Stimulated activated CD8-positive, alpha-beta memory T cell treated with anti-CD3 and anti-CD28 coated beads, Interleukin-7, amount 100 ng/mL, for 4 hours (primary cell): ENCODE measurements around the gene HHAT.
"Not testable (repeated sequence)": the region's sequence is repeated elsewhere in the genome, so short reads cannot be mapped to it uniquely, and the experiment has no call there.

Experiments used
- DNase-seq, 2 donors: peaks; one replicate each; pipeline ENCODE4 v3.0.0-alpha.2; 2020; ENCODE audit warnings: low read depth in 2 of 2

HHAT gene

DNA sequence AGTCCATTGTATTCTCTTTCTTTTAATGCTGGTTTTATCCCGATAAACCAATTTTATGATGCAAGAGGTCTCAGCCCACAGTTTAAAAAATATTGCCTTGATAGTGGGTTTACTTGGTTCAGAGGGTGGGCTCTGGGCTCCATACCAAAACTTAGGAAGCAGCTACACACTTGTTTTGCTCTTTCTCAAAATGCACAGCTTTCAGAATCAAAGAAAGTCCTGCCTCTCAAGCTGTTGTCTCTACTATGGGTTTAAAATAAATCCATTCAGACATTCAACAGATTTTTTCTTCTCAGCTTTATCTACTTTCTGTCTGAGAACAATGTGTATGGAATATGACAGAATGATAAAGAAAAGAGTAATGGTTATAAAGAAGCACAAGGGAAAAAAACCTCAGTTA, 14.8 kb upstream of the HHAT start:
- no peak for DNase-seq

DNA sequence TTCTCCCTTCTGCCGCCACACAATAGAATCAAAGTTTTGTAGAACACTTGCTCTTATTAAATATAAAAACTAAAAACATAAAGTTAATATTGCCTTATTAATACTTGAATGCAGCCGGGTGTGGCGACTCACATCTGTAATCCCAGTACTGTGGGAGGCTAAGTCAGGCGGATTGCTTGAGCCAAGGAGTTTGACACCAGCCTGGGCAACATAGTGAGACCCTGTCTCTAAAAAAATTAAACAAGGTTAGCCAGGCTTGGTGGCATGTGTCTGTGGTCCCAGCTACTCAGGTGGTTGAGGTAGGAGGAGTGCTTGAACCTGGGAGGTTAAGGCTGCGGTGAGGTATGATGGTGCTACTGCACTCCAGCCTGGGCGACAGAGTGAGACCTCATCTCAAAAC, 13.2 kb upstream of the HHAT start:
- DNase-seq, result no peak

DNA sequence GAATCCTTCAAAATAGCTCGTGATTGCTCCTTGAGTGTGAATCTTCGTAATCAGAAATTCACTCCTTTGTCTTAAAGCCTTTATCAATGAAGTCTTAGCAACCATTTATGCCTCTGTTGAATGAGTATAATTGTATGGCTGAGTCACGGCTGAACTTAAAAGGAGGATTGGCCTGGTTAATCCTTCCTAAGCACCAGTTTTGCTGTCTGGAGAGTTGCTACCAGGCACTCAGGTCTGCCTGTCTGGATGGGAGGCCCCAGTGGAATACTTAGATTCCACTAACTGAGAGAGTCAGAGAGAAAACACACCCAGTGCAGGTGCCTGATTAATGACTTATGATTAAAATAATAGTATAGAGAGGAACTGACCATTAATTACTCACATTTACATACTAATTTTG, 7.6 kb upstream of the HHAT start:
- no peak for DNase-seq

DNA sequence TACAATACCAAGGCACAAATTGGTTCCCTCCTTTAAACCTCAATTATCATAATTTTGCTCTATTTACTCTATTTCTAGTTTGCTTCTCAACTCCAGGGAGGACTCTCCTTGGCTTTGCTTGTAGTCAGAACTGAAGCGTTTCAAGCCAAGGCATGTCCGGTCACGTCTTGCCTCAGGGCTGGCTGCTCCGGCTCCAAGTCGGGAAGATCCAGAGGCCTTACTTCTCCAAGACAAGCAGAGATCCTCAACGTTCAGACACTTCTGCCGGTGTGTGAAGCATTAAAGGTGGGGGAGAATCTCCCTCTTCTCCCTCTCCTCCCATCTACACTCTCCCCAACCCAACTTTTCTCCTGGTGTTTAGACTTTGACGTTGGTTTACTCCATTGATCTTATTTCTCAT, 7.2 kb upstream of the HHAT start:
- DNase-seq, result no peak

DNA sequence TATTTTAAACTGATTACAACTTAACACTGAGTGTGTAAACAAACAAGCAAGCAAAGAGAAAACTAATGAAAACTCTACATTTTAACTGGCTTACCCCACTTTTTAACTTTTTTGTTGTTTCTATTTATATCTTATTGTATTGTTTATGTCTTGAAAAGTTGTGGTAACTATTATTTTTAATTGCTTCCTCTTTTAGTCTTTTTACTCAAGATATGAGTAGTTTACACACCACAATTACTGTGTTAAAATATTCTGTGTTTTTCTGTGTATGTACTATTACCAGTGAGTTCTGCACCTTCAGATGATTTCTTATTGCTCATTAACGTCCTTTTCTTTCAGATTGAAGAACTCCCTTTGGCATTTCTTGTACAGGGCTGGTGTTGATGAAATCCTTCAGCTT, 4.7 kb upstream of the HHAT start:
- DNase-seq, result no peak

DNA sequence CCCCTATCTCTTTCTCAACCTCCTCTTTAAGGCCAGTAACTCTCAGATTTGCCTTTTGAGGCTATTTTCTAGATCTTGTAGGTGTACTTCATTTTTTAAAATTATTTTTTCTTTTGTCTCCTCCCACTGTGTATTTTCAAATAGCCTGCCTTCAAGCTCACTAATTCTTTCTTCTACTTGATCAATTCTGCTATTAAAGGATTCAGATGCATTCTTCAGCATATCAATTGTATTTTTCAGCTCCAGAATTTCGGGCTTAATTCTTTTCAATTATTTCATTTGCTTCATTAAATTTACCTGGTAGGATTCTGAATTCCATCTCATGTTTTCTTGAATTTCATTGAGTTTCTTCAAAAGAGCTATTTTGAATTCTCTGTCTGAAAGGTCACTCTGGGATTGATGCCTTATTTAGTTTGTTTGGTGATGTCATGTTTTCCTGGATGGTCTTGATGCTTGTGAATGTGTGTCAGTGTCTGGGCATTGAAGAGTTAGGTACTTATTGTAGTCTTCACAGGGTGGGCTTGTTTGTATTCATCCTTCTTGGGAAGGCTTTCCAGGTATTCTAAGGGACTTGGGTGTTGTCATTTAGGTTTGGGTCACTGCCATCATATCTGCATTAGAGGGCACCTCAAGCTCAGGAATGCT, 3.6 kb upstream of the HHAT start:
- DNase-seq, result no peak

DNA sequence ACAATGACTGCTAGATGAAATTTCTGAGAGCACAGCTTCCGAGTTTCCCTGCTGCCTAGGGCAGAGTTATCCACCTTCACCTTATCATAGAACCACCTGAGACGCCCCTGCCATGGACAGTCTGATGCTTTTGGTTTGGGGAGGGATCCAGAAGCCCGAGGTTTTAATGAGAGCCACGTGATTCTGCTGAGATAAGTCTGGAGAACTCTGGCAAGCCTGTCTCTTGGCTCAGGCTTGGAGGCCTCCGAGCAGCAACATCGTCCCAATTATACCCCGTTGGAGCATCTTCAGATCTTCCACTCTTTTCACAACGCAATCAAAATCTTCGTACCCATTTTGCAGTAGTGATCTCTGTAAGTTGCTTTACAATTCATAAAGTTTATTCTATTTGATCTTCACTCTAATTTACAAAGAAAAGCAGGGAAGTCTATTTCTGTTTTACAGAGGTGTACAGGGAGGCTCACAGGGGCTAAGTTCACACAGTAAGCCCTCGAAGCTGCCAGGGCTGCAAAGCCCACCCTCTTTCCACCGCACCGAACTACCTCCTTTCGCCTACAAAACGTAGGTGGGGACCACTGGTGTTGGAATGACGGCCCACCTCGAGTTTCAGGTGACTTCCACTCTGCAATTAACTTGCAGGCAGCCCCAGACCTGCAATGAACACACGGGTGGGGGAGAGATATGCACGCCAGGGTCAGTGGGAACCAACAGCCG, 513 bp upstream of the HHAT start:
- DNase-seq, result no peak

DNA sequence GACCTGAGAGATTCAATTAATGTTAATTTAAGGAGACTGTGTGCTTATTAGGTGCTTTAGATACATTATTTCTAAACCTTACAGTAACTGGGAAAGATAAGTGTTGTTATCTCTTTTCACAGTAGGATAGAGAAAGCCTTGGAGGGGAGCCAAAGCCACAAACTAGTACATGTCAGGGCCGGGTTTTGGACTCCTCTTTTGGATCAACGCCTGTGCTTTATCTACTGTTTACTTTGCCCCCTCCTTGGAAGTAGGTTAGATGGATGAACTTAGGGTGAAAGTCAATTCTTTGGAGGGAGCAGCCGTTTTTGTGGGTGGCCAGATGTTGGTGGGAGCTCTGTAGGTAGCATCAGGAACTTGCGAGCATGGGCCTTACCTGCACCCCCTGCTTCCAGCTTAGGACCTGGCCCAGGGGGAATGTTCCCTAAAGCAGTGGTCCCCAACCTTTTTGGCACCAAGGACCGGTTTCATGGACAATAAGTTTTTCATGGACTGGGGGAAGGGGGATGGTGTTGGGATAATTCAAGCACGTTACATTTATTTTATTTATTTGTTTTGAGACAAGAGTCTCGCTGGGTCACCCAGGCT, 1.7 kb downstream of the HHAT start:
- no peak for DNase-seq

DNA sequence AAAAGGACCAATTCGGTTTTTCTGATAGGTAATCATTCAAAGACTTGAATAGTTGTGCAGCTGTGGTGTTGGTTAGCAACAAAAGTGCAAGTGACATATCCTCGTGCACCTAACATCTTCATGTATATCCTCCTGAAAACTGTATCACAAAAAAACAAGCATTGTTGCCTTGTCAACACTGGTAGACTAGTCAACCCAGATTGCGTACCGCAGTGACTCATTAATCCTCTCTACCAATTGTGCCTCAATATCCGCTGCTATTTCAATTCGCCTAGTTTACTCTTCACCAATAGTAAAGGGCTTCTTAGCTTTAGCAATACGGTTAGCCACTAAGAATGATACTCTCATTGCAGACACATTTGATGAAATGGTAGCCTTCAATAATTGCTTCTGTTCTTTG, 3.5 kb downstream of the HHAT start:
- DNase-seq, result no peak

DNA sequence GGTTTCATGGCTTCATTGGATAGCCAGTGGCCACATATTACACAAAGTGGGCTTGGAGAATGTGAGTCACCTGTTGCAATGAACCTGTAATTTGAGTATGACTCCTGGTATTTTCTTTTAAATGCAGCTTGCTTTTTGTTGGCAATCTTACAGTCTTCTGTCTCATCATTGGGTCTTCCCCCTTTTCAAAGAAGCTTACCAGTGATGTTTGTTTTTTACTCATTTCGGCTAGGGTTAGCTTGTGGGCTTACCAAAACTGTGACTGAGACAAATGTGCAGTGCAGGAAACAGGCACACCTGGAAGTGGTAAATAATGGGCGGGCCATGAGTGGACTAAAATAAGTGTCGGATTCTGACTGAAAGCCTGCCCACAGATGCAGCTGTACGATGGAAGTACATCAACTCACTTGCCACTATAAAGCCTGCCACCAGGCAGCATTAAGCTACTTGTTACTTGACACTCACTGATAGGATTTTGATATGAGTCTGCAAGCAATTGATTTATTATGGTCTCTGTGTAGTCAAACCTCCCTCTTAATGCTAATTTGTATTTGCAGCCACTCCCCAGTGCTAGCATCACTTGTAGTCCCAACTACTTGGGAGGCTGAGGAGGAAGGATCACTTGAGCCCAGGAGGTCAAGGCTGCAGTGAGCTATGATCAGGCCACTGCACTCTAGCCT, 4.2 kb downstream of the HHAT start:
- DNase-seq, result peak in 1 of 2 donors; percentile 12

DNA sequence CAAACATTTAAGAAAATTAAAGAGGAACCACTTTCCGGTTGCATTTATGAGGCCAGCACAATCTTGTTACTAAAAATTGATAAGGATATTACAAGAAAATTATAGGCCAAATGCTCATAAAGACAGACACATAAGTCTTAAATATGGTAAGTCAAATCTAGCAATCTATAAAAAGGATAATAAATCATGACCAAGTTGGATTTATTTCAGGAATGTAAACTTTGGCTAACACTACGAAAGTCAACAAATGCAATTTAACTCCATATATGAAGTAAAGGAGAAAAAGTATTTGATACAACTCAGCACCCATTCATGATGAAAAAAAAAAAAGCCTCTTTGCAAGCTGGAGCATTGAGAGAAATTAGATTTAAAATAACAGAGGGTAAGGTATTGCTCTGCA, 6.3 kb downstream of the HHAT start:
- no peak for DNase-seq

DNA sequence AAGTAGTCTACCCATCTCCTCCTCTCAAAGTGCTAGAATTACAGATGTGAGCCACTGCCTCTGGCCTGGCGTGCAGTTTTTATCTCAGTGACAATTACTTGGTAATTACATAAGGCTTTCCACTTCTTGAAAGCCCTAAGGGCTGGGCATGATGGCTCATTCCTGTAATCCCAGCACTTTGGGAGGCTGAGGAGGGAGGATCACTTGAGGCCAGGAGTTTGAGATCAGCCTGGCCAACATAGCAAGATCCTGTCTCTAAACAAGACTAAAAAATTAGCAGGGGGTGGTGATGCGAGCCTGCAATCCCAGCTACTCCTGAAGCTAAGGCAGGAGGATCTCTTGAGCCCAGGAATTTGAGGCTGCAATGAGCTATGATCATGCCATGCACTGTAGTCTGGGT, 7.7 kb downstream of the HHAT start:
- DNase-seq, result no peak

DNA sequence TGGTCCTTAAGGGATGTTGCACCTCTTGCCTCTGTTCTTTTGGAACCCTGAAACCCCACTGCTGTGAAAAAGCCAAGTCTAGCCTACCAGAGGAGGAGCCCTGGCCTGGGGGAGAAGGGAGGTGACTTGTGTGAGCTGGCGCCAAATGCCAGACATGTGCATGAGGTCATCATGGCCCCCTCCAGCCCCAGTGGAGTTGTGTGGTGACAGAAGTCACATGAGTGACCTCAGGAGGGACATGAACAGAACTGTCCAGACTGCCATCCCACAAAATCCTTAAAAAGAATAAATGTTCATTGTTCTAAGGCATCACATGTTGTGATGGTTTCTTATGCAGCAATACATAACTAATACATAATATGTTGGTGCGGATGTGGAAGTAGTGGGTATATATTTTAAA, 10.8 kb downstream of the HHAT start:
- DNase-seq, result no peak

DNA sequence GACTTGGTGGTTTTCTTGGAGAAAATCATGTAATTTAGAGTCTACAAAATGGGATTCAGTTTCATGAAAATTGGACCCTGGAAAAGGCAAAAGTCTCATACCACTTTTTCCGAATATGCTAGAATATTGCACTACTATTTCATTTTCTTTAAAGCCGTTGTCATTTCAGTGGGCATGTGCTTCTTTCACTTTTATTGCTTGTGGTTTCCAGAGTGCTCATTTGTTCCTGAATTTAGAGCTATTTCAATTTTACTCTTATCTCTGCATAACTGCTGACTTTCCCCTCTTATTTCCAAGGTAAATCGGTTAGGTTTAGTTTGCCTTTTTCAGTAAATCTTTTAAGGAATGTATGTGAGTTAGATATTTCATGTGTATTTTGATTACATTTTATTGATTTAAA, 11.6 kb downstream of the HHAT start:
- no peak for DNase-seq

DNA sequence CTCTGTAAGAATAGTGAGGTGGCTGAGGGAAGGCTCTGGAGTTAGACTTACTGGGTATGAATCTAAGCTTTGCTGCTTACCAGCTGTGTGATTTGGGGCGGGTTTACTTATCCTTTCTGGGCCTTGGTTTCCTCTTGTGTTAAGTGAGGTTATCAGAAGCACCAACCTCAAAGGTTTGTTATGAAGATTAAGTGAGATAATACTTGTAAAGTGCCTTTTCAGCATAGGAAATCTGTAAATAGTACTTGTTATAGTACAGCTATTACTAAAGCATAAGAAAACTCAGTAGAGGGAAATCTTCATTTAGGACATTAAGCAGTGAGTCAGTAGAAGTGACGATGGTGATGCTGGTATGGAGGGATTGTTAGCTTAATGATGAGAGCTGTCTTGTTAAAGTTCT, 12.1 kb downstream of the HHAT start:
- DNase-seq, result no peak

DNA sequence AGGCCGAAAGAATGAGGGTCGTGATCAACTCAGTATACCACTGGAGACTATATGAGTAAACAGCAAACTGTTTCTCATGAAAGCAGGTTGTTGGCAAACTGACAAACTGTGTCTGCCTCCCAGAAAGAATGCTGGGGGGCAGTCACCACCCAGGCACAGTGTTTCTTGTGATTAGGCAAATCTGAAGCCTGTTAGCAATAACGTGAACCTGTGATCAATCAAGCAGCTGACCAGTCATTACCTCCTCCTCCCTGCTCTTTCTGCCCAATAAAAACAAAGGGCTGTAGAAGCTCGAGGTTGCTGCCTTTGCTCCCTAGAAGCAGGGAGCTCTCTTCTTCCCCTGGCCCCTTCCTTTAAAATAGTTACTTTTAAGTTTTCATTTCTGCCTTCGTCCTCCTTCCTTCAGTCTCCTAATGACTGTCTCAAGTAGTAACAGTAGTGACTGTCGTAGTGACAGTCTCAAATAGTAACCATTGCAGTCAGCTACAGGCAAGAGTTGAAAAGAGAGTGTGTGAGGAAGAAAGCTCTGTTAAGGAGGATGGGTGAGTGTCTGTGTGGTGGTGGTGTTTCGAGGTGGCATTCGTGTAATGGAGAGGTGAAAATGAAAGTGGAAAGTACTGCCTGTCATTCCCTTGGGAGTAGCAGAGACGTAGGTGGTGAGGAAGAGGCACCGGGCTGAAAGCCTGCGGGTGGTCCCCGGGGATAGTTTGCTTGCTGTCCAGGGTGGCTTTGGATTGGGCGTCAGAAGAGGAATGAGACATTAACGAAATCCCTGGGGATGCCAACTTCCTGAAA, 14.5 kb downstream of the HHAT start:
- DNase-seq, result no peak

DNA sequence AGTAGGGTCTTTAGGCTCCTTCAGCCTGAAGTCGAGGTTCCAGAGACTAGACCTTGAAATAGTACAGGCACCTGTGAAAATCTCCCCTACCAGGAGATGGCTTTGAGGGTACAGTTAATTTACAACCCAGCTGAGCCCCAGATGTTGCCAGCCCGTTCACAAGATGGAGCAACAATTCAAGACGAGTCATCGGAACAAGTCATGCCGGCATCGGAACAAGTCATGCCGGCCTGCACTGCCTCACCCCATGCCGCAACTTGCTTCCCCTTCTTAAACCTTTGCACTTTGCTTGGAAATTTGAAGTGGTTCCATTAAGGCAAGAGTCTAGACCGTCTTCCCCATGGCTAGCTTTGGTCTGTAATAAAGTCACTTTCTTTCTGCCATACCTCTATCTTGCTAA, 16.0 kb downstream of the HHAT start:
- DNase-seq, result no peak

DNA sequence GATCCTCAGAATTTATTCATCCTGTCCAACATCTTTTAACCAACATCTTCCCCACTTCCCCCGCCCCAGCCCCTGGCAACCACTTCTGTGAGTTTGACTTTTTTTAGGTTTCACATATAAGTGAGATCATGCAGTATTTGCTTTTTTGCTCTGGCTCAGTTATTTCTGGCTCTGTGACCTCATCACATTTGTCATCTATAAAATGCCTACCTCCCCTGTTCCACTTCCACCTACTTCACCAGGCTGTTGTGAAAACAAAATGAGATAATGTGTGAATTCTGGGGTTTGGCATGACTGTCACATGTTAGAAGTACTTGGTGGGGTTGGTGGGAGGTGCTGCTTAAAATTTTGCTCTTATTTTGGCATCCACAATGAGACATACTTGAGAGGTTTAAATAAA, 18.4 kb downstream of the HHAT start:
- DNase-seq, result no peak

DNA sequence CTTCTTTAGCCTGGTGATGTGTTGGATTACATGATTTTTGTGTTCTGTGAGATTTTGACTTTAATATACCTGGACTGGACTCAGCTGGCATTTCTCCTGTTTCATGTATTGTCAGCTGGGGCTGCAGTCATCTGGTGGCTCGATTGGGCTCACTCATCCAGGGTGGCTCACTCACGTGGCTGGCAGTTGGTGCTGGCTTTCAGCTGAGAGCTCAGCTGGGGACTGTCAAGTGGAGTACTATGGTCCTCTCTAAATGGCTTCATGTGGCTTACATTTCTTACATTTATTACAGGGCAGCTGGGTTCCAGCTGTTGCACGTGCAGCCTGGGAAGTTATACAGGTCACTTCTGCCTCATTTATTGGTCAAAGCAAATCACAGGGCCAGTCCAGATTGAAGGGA, 22.8 kb downstream of the HHAT start:
- no peak for DNase-seq

DNA sequence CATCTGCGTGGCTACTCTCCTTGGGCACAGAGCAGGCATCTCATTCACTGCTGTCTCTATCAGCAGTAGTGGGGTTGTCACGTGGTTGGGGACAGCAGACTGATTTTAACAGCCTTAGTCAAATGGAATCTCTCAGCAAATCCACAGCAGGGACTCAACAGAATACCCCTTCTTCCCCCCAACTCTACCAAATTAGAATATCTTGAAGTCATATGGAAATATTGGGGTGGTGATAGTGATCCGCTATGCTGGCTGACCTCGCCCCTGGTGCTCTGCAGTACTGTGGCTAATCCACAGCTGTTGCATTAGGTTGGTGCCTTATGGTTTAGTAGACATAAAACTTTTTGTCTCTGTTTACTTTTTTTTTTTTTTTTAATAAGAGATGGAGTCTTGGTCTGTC, 23.9 kb downstream of the HHAT start:
- no peak for DNase-seq

DNA sequence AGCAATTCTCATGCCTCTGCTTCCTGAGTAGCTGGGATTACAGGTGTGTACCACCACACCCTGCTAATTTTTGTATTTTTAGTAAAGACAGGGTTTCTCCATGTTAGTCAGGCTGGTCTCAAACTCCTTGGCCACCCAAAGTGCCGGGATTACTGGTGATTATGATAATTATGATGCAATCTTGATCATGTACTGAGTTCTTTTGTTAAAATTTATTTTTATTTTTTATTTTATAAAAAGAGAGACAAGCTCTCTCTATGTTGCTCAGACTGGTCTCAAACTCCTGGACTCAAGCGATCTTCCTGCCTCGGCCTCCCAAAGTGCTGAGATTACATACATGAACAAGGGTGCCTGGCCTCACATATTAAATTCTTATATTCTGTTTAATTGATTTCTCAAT, 25.6 kb downstream of the HHAT start:
- DNase-seq, result not testable (repeated sequence)

DNA sequence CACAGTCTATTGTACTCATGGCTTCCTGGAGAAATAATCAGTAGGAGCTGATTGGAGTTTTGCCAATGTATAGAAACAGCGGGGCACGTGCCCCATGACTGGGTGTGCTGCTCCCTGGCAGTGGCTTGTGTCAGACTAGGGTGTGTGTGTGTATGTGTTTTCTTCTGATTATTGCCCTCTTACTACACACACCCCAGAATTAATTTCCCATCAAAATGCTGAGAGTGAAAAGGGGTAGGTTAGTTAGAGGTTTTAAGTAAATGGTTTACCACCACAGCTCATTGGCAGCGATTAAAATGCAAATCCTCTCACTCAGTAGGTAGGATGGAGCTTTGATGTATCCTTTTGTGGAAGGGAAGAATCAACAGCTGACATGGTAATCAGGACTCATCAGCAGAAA, 29.9 kb downstream of the HHAT start:
- DNase-seq, result no peak
